ENCODE data around the gene EIF5.
A peak's percentile ranks its signal among the peaks of the same experiment; 100 is the strongest.

DNA sequence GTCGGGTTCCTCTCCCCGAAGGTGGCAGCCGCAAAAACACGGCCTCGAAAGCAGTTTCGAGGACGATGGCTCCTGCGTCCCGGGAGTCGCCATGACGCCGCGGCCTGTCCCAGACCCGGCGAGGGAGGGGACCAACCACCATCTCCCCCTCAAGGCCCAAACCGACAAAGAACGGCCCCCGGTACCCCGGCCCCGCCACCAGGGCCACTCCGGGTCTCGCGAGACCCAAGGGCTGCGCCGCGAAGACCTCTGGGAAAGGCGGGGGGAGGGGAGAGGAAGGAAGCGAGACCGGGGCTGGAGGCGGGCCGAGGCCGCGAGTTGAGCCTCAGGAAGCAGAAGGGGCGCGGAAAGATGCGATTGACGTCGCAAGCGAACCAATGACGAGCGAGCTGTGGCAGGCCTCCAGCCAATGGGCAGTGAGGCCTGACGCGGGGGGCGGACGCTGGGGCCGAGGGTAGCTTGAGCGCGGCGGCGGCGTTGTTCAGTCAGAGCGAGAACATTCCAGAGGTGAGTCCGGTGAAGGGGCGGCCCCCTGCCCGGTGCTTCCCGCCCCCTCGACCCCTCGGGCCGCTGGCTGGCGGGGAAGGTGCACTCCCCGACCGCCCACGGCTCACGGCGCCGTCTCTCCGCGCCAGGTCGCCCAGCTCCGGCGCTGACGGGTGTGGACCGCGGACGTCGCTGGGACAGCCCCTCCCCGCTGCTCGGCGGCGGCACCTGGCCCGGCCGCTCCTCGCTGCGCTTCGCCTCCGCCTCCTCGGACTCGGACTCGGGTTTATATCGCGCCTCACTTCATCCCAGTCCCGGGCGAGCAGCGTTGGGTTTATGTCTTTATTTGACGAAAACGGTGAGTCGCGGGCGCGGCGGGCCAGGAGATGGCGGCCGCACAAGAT lies at the start of gene EIF5:
- TF ChIP-seq, protein P1, sequence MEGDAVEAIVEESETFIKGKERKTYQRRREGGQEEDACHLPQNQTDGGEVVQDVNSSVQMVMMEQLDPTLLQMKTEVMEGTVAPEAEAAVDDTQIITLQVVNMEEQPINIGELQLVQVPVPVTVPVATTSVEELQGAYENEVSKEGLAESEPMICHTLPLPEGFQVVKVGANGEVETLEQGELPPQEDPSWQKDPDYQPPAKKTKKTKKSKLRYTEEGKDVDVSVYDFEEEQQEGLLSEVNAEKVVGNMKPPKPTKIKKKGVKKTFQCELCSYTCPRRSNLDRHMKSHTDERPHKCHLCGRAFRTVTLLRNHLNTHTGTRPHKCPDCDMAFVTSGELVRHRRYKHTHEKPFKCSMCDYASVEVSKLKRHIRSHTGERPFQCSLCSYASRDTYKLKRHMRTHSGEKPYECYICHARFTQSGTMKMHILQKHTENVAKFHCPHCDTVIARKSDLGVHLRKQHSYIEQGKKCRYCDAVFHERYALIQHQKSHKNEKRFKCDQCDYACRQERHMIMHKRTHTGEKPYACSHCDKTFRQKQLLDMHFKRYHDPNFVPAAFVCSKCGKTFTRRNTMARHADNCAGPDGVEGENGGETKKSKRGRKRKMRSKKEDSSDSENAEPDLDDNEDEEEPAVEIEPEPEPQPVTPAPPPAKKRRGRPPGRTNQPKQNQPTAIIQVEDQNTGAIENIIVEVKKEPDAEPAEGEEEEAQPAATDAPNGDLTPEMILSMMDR (conservative IDR thresholded peaks at IDR 0.05) = no peak
- TF ChIP-seq ZFX (IDR thresholded peaks at IDR 0.05) = peak; percentile 79

Data from C4-2B (cell line).